Fibroblast of the conjunctiva (primary cell): ENCODE results near the gene LYL1.

Source experiments
- DNase-seq: peaks from one replicate; pipeline ENCODE4 v3.0.0-alpha.2; 2010; ENCODE audit warnings: low read depth

The LYL1 gene

DNA sequence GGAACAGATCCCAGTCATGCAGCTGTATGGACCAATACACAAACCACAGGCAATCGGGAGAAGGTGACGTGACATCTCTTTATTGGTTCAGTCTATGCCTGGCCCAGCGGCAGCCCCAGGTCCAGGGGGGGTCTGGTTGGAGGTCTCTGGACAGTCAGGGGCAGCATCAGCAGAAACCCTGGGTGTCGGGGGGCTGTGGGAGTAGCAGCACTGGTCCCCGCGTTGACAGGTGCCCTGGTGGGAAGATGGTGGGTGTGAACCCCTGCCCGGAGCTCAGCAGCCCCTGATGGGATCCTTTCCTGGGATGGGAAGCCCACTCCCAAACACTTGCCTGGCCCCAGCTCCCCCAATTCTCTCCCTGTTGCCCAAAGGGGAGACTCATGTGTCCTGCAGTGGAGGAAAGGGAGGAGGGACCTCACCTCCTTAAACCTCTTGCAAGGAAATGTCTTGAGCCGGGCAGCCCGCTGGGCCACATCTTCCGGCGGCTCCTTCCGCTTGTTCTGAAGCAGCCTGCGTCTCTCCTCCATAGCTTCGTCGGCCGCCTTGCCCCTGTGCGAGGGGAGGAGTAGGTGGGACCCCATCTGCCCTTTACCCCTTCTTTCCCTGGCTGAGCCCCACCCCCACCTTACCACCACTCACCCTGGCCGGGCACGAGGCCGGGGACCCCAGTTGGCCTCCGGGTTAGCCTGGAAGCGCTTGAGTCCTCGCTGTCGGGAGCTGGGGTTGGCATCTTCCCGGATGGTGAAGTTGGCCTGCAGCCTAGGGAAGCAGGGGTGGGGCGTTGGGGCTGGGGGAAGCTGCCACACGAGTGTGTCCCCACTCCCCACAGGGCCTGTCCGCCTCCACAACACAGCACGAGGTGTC is 2.4 kb upstream of the LYL1 start:
- DNase-seq: no peak

DNA sequence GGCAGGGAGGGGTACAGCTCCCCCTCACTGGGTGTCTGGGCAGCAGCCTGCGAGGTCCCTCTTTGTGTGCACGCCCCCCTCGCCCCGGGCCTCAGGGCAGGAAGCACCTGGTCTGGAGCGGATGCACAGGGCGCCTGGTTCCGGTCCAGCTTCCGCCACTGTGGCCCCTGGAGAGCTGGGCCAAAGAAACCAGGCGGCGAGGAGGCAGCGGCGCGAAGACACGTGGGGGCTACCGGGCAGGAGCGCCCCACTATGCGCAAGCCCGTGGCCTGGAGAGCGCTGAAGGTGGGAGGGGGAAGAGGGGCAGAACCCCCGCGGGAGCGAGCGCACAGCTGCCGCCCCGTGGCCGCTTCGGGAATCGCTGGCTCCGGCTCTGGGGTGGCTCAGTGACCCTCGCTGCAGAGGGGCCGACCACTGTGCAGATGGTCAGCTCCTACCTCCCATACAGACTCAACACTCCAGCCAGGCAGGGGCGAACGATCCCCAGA is 1.7 kb upstream of the LYL1 start:
- DNase-seq: no peak

DNA sequence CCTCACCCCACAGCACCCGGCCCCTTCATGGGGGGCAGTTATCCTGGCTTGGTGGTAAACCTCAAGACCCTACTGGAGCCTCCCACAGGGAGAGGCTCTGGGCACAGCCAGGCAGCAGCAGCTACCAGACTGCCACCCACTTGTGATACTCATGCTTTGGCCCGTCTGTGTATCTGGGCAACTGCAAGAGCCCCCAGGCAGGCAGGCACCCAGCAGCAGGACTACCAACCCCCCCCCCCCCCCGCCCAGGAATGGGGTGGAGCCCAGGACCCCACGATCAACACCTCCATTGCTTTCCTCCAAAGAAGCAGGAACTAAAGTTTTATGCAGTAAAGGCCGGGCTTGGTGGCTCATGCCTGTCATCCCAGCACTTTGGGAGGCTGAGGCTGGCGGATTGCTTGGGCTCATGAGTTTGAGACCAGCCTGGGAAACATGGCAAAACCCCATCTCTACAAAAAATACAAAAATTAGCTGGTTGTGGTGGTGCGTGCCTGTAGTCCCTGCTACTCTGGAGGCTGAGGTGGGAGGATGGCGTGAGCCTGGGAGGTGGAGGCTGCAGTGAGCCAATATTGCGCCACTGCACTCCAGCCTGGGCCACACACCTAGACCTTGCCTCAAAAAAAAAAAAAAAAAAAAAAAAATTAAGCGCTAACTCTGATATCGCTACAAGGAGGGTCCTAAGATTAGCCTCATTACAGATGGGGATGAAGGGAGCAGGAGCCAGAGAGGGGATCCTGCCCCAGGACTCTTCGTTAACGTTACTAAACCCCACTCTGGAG is 1.1 kb upstream of the LYL1 start:
- no peak for DNase-seq

DNA sequence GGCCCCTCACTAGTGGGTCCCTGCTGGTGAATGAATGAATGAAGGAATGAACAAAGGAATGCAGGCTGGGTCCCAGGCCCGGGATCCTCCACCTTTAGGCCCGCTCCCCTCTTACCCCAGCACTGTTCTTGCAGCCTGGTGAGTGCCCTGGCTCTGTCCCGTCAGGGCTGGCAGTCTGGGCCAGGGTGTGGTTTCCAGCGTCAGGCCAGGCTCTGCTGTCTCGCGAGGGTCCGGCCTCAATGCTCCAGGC is 317 bp downstream of the LYL1 start:
- DNase-seq: no peak

DNA sequence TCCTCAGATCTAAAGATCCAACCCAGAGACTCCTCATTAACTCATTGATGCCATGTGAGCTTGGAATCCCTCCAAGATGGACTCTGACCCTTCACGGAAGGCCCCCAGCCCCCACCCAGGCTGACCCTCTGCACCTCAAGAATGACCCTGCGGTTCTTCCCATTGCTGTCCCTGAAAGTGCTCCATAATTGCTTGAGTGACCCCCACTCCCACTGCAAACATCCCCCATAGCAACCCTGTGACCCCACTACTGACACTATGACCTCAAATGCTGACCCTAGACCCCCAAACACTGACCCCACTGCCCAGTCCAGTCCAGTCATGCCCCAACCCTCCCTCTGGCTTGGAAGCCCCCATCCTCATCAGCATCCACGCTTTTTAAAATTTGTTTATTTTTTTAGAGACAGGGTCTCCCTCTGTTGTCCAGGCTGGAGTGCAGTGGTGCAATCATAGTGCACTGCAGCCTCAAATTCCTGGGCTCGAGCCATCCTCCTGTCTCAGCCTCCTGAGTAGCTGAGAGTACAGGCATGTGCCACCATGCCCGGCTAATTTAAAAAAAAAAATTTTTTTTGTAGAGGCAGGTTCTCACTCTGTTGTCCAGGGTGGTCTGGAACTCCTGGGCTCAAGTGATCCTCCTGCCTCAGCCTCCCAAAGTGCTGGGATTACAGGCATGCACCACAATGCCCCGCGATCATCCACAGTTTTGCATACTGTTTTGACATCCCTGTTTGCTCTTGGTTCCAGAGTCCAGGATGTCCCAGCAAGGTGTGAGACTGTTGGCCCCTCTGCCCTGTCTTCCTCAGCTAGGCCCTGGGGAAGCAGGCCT is 855 bp downstream of the LYL1 start:
- no peak for DNase-seq

DNA sequence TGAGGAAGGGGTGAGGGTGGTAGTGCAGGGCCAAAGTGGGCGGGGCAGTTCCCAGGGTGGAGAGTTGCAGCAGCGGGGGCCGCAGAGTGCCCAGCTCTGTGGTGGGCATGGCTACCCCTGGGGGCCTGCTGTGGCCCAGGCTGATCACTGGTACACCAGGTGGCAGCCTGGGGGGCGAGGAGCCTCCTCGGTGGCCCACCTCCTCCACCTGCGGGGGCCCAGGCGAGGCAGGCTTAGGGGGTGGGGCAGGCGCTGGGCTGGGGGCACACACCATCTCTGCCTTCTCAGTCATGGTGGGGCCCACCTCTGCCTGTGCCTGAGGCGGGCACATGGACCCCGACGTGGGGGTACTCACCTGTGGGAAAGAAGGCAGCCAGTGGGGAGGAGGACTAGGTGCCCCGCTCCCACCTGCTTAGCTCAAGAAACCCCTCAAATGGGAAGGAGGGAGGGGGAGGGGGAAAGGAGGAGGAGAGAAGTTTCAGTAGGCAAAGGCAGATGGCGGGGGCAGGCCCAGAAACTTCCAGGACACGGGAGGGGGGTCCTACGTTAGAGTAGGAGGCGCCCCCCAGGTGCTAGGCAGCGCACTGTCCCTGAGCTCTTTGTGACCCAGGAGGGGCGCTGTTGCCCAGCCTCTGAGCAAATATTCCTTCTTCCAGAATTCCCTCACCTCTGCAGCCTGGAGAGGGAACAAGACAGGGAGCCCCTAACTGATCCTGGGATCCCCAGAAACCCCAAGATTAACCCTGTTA is 1.6 kb downstream of the LYL1 start:
- DNase-seq: no peak

DNA sequence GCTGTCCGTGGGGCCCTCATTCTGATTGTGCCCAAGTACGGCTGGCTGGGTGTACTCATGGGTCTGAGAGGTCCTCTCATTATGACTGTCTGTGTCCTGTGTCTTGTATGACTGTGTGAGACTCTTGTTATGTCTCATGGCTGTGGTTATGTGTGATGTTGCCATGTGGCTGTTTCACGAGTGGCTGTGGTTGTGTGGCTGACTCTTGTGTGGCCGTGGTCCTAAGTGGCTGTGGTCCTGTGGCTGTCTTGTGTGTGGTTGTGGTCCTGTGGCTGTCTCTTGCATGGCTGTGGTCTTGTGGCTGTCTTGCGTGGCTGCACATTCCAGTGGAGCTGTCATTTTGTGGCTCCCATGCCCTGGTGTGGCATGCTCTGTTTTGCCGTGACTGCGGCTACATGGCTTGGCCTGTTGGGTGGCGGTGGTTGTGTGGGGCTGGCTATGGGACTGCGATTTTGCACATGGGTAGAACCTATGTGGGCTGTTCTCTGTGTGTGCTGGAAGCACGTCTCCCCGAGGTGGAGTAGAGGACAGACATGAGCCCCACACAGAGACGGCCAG is 2.5 kb downstream of the LYL1 start:
- no peak for DNase-seq

DNA sequence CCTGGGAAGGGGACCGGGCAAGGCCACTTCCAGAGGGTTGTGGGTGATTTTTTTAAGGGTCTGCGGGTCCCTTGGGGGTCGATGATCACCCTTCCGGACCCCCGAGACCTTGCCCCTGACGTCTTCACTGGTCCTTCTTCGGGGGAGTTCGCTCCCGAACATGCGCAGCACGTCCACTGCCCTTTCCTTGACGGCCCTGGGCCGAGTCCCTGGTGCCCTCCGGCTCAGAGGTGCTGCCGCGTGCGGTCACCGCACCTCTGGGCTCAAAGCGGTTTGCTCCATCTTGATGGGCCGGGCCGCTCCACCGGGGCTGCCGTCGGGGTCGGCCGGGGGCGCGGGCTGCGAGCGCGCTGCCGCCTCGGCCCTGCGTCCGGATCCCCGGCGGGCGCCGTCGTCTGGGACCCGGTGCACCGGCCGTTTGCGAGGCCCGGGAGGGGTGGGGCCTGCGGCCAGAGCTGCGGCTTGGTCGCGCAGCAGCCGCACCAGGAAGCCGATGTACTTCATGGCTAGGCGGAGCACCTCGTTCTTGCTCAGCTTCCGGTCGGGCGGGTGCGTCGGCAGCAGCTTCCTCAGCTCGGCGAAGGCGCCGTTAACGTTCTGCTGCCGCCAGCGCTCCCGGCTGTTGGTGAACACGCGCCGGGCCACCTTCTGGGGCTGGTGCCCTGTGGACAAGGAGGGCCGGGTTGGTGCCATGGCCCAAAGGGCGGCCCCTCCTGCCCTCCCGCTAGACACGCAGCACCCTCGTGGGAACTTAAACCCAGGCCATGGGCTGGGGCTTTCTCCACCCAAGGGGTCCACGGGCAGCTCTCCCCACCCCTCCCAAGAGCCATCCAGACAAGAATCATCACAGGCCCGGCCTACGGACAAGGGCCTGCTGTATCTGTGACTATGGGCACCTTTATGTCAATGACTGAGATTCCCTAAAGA is 3.3 kb downstream of the LYL1 start:
- DNase-seq: no peak

DNA sequence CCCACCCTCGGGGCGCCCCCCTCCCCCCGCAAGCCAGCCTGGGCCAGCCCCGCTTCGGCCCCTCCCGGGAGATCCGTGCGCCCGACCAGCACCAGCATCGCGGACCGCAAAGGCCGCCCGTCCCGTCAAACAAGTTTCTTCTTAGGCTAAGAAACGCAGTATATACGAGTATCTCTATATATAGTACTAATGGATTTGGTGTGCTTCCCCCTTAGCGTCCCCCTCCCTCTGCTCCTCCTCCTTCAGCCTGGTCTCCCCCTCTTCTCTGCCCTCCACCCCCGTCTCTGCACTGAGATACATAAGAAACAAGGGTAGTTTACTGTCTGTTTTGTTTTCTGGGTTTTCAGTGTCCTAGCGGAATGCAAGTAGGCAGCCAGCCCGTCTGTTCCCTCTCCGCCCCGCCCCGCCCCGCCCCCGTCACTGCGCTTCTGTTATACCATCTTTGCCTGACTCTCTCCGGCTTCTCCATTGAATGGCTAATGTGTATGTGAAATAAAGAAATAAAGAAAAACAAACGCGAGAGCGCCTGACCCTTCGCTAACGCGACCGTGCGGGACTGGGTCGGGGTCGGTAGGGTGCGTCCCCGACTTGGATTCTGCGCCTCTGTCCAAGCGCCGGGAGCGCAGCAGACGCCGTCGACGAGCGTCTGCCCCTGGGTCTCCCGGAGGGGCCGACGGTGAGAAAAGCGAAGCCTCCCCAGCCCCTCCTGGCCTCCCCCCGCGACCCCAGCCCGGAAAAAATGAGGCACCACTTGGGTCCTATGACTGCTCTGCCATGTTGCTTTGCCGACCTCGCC is 4.2 kb downstream of the LYL1 start:
- DNase-seq: peak; percentile 20

DNA sequence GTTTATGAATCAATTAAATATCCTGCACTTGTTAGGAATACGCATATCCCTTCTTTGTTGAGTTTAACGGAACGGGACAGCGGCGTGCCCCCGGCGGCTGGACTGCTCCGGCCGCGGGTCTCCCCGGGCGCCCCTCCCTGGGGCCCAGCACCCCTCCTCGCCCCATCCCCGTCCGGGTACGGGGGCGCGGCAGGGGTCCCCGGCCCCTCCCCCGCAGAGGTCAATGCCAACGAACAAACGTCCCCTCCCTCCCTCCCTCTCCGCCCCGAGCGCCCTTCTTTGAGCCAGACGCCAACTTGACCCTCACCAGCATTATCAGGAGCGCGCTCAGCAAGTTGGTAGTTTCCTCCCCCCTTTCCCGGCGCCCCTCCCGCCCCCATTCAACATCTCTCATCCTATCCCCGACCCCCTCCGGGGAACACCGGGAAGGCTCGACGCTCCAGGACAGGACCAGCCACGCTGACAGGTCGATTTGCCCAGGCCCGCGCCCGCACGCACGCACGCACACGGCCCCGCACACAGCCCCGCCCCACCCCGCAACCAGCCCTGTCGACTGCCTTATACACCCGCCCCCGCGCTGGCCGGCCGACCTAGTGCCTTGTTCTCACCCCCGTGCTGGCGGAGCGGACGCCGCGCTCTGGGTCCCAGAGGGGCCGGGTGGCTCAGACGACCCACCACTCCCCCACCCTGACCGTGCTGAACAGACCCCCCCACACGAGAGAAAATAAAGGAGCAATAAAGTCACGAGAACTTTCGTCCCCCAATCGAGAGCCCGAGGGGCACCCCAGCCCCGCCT is 5.0 kb downstream of the LYL1 start:
- no peak for DNase-seq

DNA sequence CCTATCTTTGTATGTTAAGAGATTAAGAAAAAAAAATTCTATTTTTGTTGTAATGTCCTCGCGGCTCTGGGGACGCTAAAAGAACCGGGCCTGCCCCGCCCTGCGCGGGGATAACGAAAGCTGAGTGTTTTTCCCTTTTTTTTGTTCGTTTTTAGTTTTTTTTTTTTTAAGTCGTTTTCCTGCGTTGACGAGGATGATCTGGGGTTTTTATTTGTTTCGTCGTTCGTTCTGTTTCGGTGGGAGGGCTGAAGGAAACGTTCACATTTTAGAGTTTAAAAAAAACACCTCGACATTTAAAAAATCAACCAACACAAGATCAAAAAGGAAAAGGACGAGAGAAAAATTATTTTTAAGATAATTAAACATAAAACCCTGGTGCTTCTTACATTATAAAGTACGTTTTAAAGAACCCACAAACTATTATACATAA is 5.6 kb downstream of the LYL1 start:
- DNase-seq: no peak

DNA sequence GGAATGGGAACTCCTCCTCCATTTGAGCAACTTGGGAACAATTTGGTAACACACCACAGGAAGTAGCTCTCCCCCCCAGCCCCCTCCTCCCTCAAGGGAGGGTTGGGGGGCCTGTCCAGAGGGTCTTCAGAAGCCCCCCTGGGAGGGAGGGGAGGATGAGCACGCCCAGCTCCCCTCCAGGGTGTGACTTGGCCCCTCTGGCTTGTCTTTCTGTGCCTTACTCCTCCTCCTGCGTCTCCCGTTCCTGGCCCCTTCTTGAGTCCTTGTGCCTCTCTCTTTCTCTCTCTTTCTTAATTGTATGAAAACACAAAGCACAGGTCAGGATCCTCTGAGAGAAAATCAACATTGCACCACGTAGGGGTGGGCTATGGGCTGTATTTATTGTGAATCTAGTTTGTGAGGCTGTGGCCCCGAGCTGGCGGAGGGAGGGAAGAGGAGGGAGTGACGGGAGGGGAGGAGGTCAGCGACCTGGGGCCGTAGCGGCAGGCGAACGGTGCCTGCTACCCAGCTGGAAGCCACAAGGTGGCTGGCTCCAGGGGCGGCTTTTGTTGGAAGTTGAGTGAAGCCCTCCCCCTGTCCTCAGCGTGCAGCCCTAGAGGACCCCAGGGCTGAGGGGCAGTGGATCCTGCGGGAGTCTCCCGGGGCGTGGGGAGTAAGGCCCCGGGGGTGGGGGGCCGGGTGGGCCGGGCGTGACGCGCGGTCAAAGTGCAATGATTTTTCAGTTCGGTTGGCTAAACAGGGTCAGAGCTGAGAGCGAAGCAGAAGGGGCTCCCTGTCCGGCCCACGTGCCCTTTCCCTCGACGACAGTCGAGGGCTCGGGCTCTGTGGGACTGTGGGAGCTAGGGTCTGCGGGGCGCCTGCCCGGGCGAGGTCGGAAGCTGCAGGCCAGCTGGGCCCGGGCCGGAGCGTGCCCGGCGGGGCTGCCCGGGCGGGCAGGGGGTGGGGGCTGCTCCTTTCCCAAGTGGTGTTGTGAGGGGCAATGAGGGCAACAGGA is 6.4 kb downstream of the LYL1 start:
- no peak for DNase-seq

DNA sequence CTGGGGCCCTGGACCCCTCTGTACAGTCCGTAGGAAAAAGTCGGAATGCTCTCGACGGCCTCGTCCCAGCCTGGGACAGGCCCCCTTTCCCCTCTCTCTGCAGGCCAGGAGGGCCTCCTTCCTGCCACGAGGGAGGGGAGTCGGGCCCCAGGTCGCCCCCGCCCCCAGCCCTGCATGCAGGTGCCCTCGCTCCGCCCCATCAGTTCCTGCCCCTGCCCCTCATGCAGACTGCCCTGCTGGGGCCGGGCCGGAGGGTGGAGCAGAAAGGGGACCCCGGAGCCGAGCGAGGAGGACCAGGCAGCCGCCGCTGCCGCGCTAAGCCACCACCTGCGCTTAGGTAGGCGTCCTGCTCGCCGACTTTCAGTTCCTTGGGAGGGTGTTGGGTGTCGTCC is 7.3 kb downstream of the LYL1 start:
- DNase-seq: no peak

DNA sequence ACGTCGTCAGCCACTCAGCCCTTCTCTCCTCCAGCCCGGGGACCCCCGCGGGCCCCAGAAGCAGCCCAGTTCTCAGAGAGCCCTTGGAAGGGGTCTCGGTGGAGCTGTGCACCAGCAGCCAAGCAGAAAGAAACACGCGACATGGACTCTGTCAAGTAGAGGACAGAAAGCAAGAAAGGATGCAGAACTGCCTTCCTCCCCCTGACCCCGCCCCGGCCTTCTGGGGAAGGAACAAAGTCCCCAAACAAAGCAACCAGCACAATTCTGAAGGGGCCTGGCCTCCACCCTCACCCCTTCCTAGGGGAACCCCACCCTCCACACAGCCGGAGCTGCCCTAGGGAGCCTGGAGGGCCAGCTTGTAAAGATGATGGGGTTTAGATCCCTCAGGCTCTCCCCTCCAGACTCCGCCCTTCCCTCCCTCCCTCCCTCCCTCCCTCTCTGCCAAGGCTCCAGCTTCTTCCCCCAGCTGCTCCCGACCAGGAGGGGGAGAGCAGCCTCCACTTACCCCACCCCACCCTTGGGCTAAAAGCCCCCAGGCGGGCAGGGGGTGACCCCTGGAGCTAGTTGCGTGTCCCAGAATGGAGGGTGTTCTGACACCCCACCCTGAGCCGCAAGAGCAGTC is 7.8 kb downstream of the LYL1 start:
- no peak for DNase-seq

DNA sequence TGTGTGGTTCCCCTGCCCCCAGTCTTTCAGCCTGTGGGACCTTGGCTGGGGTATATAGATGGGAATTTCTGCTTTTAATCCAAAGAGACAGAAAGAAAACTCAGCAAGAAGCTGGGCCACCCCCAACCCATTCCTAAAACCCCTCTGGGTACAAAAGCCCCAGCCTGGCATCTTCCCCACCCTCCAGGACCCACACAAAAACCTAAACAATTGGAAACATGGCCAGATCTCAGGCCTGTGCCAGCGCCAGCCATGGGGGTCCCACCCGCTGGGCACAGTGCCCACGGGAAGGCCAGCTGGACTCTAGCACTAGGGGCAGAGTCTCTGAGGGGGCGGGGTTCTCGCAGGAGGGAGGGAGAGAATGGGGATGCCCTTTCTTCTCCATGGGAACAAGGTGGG is 8.6 kb downstream of the LYL1 start:
- no peak for DNase-seq

DNA sequence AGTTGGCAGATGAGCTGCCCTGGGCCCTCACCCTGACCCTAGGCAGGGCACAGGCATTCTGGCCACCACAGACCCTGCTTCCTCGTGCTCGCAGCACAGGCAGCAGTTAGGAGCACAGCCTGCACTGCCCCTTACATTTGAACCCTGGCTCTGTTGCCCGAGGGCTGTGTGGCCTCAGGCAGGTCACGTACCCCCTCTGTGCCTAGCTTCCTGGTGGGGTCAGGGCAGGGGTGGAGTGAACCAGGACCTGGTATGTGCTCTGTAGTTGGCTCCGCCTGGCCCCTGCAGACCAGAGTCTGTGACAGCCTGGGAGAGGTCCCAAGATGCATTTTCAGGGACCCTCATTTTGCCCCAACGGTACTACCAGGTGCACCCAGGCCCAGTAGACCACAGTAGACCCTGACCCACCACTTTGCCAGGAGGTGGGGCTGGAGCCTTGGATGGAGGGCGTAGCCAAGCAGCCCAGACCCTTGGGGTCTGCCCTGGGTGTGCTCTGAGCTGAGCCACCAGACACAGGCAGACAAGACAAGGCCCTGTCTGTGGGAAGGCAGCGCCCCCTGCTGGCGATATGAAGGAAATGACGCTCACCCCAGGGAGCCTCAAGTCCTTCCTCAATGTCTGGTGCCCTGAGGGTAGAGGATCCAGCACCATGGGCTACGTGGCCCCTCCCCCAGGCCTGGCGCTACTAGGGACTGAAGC is 9.1 kb downstream of the LYL1 start:
- peak; percentile 80 for DNase-seq
